Ascending aorta (tissue), 2 donors: ENCODE measurements around the gene CRIP2. TPM values are rescaled to one million over a fixed set of nuclear protein-coding genes. Genes with fewer than 3 reads are reported as not detected.

Experiments
- DNase-seq, 2 donors: peaks; one replicate each; pipeline ENCODE4 v3.0.0-alpha.2; 2019; ENCODE audit warnings: low spot score in 2 of 2
- H3K27ac ChIP-seq, 2 donors: fragments of 200-600 bp; sonication (generic); one replicate each; pipeline ENCODE4 v1.5.1; 2016 to 2017; ENCODE audit warnings: mild to moderate bottlenecking in 1 of 2
- H3K27me3 ChIP-seq: fragments of 200-600 bp; sonication (generic); one replicate; pipeline ENCODE4 v1.5.1; 2017
- H3K36me3 ChIP-seq, 2 donors: fragments of 200-600 bp; sonication (generic); one replicate each; pipeline ENCODE4 v1.5.1; 2016
- H3K4me1 ChIP-seq, 2 donors: fragments of 200-600 bp; sonication (generic); one replicate each; pipeline ENCODE4 v1.5.1; 2016 to 2017; ENCODE audit warnings: mild to moderate bottlenecking in 1 of 2
- H3K4me3 ChIP-seq, 2 donors: fragments of 200-600 bp; sonication (generic); one replicate each; pipeline ENCODE4 v1.5.1; 2016 to 2017; ENCODE audit warnings: mild to moderate bottlenecking in 1 of 2
- H3K9me3 ChIP-seq, 2 donors: fragments of 200-600 bp; sonication (generic); one replicate each; pipeline ENCODE4 v1.5.1; 2016
- CTCF ChIP-seq, 3 experiments: fragments of 200-600 bp in 2 of 3; fragments of 450-650 bp in 1 of 3; sonication (generic) in 2 of 3; IDR thresholded peaks; one replicate each; pipeline ENCODE4 v1.5.1; 2016 to 2019; ENCODE audit warnings: antibody characterized with exemption in 3 of 3, mild to moderate bottlenecking in 1 of 3, moderate library complexity in 1 of 3
- intact Hi-C: fragments of 100-400 bp; cut with DNase I; formaldehyde crosslinking; loops from one replicate; pipeline ENCODE4 v1.15.1; 2023
- total RNA-seq: library from RNA; depleted of rRNA; stranded (reverse); fragments of >200 nt; gene quantifications from one replicate; pipeline ENCODE4 v1.1.0, GENCODE V29; 2016

Gene CRIP2
- total RNA-seq, 1 donor from 2014 or later, result 665 TPM

GRCh38 chr14:105525861-105526775 is 51.5 kb downstream of the CRIP2 start, which contains the start of gene TMEM121:
TSS of gene TMEM121 (plus strand) at chr14:105526583. CDS start at chr14:105528835, 2,252 bp downstream.
- TF ChIP-seq CTCF (IDR thresholded peaks at IDR 0.05), result no peak
- no peaks in the 10 kb centered on the region for H3K36me3 ChIP-seq
- peak within 1 kb of the TSS; percentile 69 to 91 for H3K4me3 ChIP-seq
- H3K9me3 ChIP-seq, result no peaks in the 10 kb centered on the region
- peaks cover 12 to 21% of the 10 kb centered on the region in 2 donors for H3K4me1 ChIP-seq
- no peak for DNase-seq
- H3K27ac ChIP-seq, result peak within 1 kb of the TSS; percentile 40 to 55
- intact Hi-C loops, result loop anchor here (2.0 to 5.0 kb wide), 3 partner anchors 35 to 434 kb away; partner anchors contain the start of gene TEDC1
- no peaks in the 10 kb centered on the region for H3K27me3 ChIP-seq

- Histone ChIP-seq H3K4me1 (peaks cover 12 to 21% of the 10 kb centered on the region in 2 donors), H3K27me3 (no peaks in the 10 kb centered on the region), H3K4me3 (peak overlapping the region; percentile 69 to 91), H3K9me3 (no peaks in the 10 kb centered on the region), H3K36me3 (no peaks in the 10 kb centered on the region), H3K27ac (no peak overlapping the region)
- TF ChIP-seq CTCF (IDR thresholded peaks at IDR 0.05), result no peak
- DNase-seq, result no peak
- intact Hi-C loops, result loop anchor here (2.0 to 5.0 kb wide), 3 partner anchors 36 to 435 kb away; partner anchors contain the start of gene TEDC1
Measured at GRCh38 chr14:105526776-105527380, 52.3 kb downstream of the CRIP2 start.

- intact Hi-C loops, result loop anchor here (2.0 to 5.0 kb wide), 3 partner anchors 37 to 435 kb away; partner anchors contain the start of gene TEDC1
- Histone ChIP-seq H3K27ac (no peak overlapping the region), H3K36me3 (no peaks in the 10 kb centered on the region), H3K4me1 (peaks cover 12 to 21% of the 10 kb centered on the region in 2 donors), H3K27me3 (no peaks in the 10 kb centered on the region), H3K9me3 (no peaks in the 10 kb centered on the region), H3K4me3 (peak overlapping the region; percentile 69 to 91)
- TF ChIP-seq CTCF (IDR thresholded peaks at IDR 0.05), result no peak
- no peak for DNase-seq
Measured at GRCh38 chr14:105527381-105527825, 52.8 kb downstream of the CRIP2 start.

GRCh38 chr14:105527826-105528585 is 53.4 kb downstream of the CRIP2 start:
- Histone ChIP-seq H3K9me3 (no peaks in the 10 kb centered on the region), H3K4me1 (peaks cover 12 to 21% of the 10 kb centered on the region in 2 donors), H3K36me3 (no peaks in the 10 kb centered on the region), H3K27ac (peak overlapping the region in 1 of 2 donors; percentile 53), H3K27me3 (no peaks in the 10 kb centered on the region), H3K4me3 (peak overlapping the region; percentile 69 to 91)
- peak; percentile 83 to 90 (median 90) for TF ChIP-seq CTCF (IDR thresholded peaks at IDR 0.05)
- DNase-seq, result peak in 1 of 2 donors; percentile 87
- intact Hi-C loops, result loop anchor here (1.0 to 5.0 kb wide), 5 partner anchors 37 to 436 kb away; partner anchors contain the start of gene TEDC1
